ENCODE results near the gene ABCC1.

DNA sequence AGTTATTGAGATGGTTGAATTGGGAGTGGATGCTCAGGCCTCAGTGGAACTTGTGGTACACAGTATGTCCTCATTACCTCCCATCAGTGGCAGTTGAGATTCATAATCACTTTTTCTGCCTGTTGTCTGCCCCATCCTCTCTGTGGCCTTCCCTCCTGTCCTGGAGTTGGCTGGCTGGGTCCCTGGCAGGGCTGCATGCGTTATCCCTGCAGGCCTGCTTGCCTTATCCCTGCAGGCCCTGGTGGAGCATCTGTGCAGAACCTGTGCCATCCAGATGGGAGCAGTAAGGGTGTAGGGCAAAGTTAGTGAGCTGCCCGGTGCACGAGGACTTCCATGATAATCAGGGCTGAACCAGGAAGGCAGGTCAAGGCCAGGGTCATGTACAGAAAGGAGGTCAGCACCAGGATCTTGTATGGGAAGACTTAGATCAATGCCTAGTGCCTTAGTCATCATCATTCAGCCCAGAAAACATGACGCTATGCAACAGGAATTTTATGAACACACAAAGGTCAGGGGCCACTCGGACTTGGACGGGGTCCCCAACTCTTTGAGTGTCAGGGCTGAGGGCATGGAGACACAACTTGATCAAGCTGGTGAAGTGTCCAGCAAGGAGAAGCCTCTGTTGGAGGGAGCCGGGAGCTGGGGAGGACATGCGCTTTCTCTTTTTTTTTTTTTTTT is 47.2 kb downstream of the ABCC1 start:
- TF ChIP-seq POLR2A (IDR thresholded peaks at IDR 0.05; ENCODE audit: extremely low read depth, insufficient read length) (no peak), MYC (IDR thresholded peaks at IDR 0.05; ENCODE audit: low read depth, low read length) (no peak)
- TF ChIP-seq, protein P1, sequence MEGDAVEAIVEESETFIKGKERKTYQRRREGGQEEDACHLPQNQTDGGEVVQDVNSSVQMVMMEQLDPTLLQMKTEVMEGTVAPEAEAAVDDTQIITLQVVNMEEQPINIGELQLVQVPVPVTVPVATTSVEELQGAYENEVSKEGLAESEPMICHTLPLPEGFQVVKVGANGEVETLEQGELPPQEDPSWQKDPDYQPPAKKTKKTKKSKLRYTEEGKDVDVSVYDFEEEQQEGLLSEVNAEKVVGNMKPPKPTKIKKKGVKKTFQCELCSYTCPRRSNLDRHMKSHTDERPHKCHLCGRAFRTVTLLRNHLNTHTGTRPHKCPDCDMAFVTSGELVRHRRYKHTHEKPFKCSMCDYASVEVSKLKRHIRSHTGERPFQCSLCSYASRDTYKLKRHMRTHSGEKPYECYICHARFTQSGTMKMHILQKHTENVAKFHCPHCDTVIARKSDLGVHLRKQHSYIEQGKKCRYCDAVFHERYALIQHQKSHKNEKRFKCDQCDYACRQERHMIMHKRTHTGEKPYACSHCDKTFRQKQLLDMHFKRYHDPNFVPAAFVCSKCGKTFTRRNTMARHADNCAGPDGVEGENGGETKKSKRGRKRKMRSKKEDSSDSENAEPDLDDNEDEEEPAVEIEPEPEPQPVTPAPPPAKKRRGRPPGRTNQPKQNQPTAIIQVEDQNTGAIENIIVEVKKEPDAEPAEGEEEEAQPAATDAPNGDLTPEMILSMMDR (IDR thresholded peaks at IDR 0.05; ENCODE audit: low read depth, low read length): no peak
